NCI-H510A treated with DMSO at 0.1 percent for 48 hours (cell line): Measurements from ENCODE around the gene DOCK1.

Source experiments
- DNase-seq: peaks from one replicate; lab custom pipeline; 2025; lab: John Stamatoyannopoulos, UW

Gene DOCK1

GRCh38 chr10:127402596-127403409 is 497.6 kb downstream of the DOCK1 start:
- DNase-seq = no peak

GRCh38 chr10:127405221-127405620 is 500.0 kb downstream of the DOCK1 start:
- DNase-seq = no peak

GRCh38 chr10:127406018-127406550 is 500.9 kb downstream of the DOCK1 start:
- no peak for DNase-seq

GRCh38 chr10:127407551-127407950 is 502.3 kb downstream of the DOCK1 start:
- DNase-seq = no peak

- DNase-seq = no peak
Observed at GRCh38 chr10:127408112-127408710, 503.0 kb downstream of the DOCK1 start.

GRCh38 chr10:127408733-127409132 is 503.5 kb downstream of the DOCK1 start:
- no peak for DNase-seq

- DNase-seq = no peak
Observed at GRCh38 chr10:127410030-127410429, 504.8 kb downstream of the DOCK1 start.

- DNase-seq = no peak
Observed at GRCh38 chr10:127411062-127411461, 505.8 kb downstream of the DOCK1 start.

- DNase-seq = no peak
Observed at GRCh38 chr10:127413326-127413725, 508.1 kb downstream of the DOCK1 start.

GRCh38 chr10:127414024-127414423 is 508.8 kb downstream of the DOCK1 start:
- DNase-seq = no peak

- DNase-seq = no peak
Observed at GRCh38 chr10:127415116-127415515, 509.9 kb downstream of the DOCK1 start.

GRCh38 chr10:127415901-127416581 is 510.8 kb downstream of the DOCK1 start:
- peak; percentile 3 for DNase-seq

GRCh38 chr10:127417031-127417430 is 511.8 kb downstream of the DOCK1 start:
- DNase-seq = no peak

- no peak for DNase-seq
Observed at GRCh38 chr10:127417686-127418401, 512.6 kb downstream of the DOCK1 start.

GRCh38 chr10:127418536-127419168 is 513.4 kb downstream of the DOCK1 start:
- DNase-seq = no peak

GRCh38 chr10:127420138-127420684 is 515.0 kb downstream of the DOCK1 start:
- DNase-seq = no peak

GRCh38 chr10:127423218-127423915 is 518.1 kb downstream of the DOCK1 start:
- no peak for DNase-seq

GRCh38 chr10:127424594-127425264 is 519.5 kb downstream of the DOCK1 start:
- no peak for DNase-seq

- DNase-seq = no peak
Observed at GRCh38 chr10:127426746-127427145, 521.5 kb downstream of the DOCK1 start.

GRCh38 chr10:127427926-127428325 is 522.7 kb downstream of the DOCK1 start:
- no peak for DNase-seq
